T-helper 1 cell (primary cell): ENCODE results near the gene NOXA1.

Experiments
- DNase-seq, 5 donors: peaks; one replicate each; pipeline ENCODE4 v3.0.0-alpha.2; 2012 to 2020

NOXA1 gene

DNA sequence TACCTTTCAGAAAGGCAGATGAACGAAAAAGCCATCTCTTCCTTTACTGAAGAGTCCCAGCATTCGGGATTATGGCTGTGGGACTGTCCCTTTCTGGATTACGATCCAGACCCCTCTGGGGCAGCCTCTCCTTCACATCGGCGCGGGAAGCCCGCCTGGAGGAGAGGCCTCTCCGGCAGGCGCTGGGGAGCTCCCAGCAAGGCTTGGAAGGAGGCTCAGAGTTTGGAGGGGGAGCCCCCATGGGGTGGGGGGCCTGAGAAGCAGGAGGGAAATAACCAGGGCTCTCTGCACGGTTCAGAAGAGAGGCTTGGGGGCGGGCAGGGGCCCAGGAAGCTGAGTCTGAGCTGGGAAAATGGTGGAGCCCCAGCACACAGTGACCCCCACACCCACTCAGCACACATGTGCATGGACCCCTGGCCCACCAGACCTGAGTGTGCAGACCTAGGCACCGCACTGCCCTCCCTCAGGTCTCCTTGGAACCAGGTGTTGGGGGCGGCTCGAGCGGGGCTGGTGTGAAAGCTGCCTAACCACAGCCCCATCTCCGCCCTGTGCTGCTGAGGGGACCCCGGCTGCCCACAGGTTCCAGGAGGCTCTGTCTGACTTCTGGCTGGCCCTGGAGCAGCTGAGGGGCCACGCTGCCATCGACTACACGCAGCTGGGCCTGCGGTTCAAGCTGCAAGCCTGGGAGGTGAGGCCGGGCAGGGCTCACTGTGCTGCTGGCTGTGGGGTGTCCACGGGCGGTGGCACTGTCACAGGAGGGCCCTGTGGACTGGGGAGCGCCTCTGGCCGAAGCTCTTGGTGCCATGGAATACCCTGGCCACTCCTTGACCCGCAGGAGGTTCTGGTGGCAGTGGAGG, 4.5 kb downstream of the NOXA1 start:
- DNase-seq, result no peak

DNA sequence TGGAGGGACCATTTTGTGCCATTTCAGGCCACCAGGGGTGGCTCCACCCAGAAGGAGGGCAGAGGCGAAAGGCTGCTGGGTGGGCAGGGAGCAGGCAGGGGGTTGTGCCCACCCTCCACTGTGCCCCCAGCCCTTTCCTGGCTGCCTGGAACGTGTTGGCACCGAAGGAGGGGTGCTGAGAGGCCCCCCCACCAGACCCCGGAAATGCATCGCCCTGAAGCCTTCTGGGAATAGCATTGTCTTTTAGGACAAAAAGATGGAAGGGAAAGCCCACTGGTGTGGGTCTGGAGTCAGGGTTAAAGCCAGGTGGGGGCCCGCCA, 5.1 kb downstream of the NOXA1 start:
- DNase-seq, result no peak

DNA sequence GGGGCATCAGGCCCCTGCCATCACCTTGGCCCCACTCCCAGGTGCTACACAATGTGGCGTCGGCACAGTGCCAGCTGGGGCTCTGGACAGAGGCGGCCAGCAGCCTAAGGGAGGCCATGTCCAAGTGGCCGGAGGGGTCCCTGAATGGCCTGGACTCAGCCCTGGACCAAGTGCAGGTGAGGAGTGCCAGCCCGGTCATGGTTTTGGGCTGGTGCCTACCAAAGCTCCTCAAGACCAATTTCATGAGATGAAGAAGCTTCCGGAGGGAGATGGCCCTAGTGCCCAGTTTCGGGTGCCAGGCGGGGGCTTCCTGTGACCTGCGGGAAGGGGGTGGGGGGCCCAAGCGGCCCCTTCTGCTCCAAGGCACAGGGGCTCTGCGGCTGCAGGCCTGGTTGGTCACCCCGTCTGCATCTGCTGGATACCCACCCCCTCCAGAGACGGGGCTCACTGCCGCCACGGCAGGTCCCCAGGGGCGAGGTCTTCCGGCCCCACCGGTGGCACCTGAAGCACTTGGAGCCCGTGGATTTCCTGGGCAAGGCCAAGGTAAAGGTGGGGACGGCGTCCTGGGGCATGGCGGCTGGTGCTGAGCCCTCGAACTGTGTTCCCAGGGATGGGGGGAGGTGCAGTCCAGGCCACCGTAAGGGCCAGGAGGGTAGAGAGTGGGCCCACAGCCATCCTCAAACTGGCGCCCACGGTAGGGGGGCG, 5.8 kb downstream of the NOXA1 start:
- no peak for DNase-seq

DNA sequence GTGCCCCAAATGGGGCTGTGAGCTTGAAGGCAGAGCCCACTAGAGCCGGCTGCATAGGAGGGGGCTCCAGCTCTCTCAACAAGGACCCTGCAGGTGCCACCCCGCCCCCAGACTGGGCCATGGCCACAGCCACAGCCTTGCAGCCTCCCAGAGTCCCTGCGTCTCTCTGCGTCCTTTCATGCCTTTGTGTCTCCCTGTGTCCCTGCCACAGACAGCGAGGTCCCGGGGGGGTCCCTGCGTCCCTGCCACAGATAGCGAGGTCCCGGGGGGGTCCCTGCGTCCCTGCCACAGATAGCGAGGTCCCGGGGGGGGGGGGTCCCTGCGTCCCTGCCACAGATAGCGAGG, 6.3 kb downstream of the NOXA1 start:
- no peak for DNase-seq

DNA sequence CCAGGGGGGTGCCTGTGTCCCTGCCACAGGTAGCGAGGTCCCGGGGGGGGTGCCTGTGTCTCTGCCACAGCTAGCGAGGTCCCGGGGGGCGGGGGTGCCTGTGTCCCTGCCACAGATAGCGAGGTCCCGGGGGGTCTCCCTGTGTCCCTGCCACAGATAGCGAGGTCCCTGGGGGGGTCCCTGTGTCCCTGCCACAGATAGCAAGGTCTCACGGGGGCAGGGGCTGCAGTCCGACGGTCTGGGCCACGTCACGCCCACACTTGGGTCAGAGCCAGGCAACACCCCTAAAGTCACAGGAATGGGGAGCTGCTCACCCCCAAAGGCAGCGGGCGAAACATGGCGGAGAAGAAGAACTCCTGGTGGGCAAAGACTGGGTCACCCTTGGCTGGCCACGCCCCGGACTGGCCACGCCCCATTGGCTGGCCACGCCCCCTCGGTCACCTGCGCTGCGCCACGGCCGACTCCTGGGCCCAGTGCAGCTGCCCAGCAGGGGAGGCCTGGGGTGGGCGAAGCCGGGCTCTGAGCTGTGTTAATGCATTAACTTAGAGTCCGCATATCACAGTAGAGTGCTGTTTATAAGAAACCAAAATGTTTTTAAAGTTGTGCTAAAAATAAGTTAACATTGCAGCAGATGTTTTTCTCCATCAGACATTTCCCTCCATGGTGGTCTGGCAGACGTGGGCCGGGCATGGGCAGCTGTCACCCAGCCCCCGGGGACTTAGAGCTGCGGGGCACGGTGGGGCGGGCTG, 7.0 kb downstream of the NOXA1 start:
- no peak for DNase-seq

DNA sequence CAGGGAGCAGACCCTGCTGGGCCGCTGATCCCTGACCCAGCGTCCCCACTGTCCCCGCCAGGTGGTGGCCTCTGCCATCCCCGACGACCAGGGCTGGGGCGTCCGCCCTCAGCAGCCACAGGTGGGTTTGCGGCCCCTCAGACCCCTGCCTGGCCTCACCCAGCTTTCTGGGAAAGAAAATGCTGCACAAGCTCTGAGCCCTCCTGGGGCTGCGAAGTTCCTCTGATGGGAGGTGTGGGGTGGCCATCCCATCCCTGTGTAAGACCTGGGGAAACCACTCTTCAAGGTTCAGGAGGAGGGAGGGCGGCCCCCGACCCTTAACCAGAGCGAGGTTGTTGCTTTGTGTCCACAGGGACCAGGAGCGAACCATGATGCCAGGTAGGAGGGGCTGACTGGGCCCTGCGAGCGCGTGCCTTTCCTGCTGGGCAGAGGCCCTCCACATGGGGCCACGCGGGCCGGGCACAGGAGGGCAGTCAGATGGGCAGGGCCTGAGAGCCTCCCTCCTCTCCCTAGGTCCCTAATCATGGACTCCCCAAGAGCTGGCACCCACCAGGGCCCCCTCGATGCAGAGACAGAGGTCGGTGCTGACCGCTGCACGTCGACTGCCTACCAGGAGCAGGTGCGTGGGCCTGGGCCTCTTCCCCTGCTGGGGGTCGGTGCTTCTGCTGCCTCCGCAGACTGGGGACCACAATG, 7.7 kb downstream of the NOXA1 start:
- no peak for DNase-seq

DNA sequence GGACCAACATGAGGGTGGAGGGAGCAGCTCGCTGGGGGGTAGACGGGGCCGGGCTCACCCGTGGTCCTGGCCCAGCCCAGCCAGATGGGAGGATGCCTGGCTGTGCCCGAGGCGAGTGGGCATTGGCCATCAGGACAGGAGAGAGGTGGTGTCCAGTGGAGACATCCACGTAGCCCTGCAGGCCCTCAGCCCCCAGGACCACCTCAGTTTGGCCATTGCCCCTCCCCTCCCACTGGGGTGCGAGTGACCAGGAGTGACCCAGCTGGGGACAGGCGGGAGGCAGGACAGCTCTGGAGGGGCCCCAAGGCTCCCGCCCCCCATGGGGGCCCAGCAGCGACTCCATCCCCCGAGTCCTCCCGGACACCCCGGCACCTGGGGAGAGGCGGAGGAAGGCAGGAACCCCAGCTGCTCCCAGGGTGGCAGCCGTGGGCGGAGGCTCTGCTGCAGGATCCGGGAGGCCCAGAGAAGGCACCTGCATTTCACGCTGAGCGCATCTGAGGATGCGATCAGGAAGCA, 8.3 kb downstream of the NOXA1 start:
- DNase-seq, result no peak

DNA sequence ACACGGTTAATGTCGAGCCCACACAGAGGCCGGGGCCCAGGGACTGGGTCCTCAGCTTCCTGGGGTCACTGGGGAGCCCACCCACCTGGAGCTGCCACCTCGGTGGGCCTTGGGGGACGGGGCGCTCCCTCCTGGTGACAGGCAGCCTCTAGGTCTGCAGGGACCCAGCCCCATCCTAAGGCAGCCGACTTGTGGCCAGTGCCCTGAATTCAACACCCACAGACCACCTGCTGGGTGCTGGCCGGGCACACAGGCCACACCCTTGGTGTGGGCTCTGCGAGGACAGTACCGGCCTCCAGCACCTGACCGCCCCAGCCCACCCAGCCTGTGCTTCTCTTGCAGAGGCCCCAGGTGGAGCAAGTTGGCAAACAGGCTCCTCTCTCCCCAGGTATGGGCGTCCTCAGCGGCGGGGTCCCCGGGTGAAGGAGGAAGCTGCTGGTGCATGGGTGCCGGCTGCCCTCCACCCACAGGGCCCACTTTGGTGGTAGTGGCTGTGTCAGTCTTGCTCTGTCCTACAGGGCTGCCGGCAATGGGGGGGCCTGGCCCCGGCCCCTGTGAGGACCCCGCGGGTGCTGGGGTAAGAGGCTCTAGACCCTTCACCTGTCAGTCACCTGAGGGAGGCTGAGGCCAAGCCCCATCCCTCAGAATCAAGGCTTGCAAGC, 9.6 kb downstream of the NOXA1 start:
- no peak for DNase-seq

DNA sequence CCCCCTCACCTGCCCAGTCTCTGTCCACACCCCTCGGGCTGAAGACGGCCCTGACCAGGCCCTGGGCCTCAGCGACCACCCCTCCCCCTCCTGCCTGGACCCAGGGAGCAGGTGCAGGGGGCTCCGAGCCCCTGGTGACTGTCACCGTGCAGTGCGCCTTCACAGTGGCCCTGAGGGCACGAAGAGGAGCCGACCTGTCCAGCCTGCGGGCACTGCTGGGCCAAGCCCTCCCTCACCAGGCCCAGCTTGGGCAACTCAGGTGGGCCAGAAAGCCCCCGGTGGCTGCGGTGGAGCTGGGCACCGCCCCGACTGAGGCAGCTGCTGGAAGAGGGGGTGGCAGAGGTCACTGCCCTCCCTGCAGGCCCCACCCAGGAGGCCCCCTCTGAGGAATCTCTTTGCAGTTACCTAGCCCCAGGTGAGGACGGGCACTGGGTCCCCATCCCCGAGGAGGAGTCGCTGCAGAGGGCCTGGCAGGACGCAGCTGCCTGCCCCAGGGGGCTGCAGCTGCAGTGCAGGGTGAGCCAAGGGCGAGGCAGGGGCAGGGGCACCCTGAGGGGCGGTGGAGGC, 10.2 kb downstream of the NOXA1 start:
- DNase-seq, result no peak

DNA sequence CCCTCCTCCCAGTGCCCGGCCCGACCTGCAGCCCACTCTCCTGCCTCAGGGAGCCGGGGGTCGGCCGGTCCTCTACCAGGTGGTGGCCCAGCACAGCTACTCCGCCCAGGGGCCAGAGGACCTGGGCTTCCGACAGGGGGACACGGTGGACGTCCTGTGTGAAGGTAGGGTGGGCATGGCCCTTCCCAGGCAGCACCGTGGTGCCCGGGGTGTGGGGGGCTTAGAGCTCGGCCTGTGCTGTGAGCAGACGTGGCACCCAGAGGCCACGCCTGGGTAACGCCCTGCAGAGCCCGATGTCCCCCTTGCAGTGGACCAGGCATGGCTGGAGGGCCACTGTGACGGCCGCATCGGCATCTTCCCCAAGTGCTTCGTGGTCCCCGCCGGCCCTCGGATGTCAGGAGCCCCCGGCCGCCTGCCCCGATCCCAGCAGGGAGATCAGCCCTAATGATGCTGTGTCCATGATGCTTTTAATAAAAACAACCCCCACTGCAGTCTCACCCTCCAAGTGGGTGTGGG, 10.8 kb downstream of the NOXA1 start:
- no peak for DNase-seq

DNA sequence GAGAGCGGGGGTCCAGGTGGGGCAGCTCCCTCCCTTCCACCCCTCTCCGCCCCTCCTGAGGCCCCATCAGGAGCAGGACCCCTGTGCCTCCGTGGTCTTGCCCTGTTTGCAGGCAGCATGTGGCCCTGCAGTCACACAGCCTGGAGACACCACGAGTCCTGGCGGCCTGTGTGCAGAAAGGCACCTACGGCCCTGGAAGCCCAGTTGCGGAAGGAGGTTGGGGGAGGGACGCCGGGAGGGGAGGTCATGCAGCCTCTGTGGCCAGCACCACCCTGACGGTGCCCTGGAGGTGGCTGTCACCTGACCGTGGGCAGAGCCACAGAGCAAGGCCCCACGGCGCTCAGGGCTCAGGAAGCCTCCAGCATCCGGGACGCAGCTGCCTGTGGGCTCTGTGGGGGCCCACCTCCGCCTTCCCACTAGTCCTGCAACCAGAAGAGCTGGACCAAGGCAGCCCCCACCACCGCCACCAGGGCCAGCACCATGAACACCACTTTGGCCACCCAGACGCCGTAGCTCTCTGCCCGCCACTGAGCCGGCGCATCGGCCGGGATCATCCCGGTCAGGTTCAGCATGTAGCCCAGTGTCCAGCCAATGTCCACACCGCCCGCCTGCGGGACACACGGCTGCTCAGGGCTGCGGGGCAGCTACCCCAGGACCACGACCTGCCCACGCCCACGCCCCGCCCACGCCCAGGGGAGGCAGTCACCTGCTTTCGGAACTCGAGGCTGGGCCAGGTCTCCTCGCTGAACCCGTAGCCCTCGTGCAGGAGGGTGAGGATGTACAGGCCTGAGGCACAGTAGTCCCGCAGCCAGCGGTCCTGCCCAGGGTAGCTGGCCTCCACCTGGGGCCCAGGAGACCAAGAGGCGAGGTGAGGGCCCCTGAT, 11.5 kb downstream of the NOXA1 start:
- DNase-seq, result no peak

DNA sequence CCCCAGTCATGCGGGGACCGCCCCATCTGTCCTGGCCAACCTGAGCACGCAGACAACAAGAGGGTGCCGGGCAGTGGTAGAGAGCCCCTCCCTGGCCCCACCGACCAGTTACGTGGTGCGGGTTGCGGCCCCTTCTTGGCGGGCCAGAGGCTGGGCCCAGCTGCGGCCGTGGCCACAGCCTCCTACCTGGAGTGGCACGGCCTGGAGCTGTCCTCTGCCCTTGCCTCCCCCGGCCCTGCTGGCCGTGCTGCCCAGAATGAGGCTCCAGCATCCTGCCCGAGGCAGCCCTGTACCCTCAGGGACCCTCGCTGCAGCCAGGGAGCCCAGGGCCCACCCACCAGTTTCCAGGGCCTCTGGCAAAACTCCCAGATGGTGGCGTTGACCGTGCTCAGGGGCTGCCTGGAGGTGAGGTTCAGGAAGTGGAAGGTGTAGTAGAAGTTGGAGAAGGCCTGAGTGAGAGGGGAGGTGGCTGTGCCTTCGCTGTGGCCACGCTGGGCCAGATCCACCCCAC, 12.2 kb downstream of the NOXA1 start:
- no peak for DNase-seq

DNA sequence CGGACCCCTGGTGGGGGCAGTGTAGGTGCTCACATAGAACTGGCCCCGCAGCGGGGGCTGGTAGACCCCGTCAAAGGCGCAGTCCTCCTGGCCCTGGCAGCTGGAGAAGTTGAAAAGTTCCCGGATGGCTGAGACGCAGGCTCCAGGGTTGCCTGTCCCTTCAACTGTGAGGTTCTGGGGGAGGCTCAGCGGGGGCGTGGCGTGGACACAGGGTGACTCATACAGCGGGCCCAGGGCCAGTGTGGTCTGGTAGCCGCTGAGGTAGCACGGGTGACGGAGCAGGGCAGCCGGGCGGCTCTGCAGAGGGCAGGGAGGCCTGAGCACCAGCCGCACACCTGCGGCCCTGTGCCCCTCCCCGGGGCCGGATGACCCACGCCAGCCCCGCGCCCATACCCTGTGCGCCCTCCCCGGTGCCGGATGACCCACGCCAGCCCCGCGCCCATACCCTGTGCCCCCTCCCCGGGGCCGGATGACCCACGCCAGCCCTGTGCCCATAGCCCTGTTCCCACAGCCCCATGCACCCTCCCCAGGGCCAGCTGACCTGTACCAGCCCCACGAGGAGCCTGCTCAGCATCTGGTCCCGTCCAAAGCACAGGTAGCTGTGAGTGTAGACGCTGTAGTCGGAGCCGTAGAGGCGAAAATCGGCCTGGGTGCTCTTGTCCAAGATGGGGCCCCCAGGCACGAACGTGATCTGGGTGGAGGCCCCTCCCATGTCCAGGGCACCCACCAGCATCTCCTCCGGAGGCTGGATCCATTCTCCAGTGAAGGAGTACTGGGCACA, 13.0 kb downstream of the NOXA1 start:
- peak in 1 of 5 donors; percentile 4 for DNase-seq

DNA sequence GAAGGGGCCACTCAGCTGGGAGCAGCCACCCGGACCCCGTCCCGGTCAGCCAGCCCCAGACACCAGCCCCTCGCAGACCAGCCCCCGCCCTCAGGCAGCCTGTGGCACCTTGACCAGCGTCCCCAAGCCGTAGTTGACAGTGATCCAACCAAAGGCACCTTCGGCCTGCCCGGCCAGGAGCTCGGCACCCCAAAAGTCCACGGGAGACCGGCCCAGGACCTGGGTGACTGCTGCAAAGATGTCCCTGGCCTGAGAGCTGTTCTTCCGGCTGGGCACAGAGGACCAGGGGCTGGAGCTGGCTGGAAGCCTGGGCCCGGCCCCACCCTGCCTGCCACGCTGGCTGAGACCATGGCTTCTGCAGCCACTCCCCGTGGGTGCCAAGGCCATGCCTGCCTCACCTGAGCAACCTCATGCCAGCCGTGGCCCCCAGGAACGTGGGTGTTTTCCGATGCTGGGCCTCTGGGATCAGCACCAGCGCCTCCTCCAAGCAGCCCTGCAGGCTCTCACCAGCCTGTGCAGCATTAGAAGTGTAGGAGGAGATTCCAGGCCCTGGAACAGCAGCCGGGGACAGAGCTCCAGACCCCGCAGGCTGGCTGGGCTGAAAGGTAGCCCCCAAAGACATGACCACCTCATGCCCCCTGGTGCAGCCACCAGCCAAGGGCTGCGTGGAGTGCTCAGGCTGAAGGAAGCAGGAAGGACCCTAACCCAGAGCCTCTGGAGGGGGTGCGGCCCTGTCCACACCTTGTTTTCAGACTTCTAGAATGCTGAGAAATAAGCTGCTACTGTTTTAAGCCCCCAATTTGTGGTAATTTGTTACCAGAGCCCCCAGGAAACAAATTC, 13.8 kb downstream of the NOXA1 start:
- peak in 1 of 5 donors; percentile 0 for DNase-seq

DNA sequence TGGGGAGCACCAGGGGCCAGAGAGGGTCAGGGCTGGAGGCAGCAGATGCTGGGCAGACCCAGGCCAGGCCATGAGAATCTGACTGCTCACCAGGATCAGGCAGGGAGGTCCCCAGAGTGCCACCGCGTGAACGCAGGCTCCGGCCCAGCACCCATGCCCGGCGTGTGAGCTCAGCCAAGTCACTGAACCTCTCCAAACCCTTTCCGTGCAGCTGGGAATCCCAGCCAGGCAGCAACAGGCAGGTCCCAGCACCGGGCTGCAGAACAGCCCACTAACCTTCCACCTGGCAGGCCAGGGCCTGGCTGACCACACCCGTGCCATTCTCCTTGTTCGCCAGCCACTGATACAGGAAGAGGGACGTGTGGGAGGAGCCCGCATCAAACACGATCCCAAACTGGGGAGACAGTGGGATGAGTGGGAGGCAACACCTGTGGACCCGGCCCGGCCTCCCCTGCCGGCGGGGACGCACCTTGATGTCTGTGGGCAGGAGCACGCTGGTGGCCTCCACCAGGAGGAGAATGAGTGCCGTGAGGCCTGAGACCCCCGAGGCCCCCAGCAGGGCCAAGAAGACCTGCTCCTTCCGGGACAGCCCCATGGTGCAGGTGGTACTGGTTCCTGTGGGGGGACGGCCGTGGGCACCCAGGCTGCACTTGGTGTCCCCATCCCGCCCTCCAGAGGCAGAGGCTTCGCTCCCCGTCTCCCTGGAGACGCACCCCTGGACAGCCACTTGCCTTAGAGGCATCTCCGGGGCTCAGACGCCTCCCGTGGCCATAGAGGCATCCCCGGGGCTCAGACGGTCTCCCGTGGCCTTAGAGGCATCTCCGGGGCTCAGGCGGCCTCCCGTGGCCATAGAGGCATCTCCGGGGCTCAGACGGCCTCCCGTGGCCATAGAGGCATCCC, 14.7 kb downstream of the NOXA1 start:
- peak in 1 of 5 donors; percentile 3 for DNase-seq

DNA sequence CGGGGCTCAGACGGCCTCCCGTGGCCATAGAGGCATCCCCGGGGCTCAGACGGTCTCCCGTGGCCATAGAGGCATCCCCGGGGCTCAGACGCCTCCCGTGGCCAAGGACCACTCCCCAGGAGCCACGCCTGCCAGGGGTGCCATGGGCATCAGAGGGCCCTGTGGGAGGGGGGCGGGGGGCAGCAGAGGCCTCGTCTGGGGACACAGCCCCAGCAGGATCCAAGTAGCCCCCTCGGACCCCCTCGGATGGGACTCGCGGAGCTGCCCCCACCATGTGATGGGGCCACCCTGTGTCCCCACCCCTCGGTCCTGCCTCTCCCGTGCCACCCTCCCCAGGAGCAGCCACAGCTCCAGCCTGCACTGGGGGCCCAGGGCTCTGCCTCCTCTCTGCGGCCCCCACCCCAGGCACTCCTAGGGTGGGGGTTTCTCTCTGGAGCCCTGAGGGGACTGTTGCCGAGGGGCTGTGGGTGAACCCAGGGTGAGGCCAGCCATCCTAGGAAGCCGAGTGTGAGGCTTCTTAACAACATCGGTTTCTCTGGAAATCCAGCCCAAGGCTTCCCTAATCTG, 15.5 kb downstream of the NOXA1 start:
- DNase-seq, result peak in 1 of 5 donors; percentile 2

DNA sequence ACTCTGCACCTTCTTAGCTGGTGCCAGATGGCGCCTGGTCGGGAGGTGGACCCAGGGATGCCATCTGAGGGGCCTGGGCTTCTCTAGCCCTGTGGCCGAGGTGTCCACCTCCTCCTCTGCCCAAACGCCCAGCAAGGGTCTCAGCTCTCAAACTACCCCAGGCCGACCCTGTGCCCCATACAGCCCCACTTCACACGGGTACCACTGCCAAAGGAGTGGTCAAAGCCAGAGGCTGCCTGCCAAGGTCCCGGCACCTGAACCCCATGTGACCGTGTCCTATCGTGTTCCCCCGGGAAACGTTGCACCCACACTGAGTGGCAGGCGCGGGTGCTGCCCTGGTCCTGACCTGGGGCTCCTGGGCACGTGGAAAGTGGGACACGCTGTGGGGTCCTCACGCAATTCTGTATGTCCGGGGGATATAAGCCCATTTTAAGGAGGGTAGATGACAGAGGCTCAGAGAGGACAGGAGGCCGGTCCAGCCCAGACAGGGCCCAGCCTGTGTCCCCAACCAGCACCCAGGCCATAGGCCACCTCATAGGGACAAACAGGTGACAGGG, 16.0 kb downstream of the NOXA1 start:
- peak in 1 of 5 donors; percentile 4 for DNase-seq
